GM19452 (cell line): ENCODE results near the gene YARS1.

Experiments used
- ATAC-seq: cut with Tn5 transposase; IDR thresholded peaks from one replicate; pipeline ENCODE4 v1.9.1; 2021; ENCODE audit not compliant: unreplicated experiment

The YARS1 gene

DNA sequence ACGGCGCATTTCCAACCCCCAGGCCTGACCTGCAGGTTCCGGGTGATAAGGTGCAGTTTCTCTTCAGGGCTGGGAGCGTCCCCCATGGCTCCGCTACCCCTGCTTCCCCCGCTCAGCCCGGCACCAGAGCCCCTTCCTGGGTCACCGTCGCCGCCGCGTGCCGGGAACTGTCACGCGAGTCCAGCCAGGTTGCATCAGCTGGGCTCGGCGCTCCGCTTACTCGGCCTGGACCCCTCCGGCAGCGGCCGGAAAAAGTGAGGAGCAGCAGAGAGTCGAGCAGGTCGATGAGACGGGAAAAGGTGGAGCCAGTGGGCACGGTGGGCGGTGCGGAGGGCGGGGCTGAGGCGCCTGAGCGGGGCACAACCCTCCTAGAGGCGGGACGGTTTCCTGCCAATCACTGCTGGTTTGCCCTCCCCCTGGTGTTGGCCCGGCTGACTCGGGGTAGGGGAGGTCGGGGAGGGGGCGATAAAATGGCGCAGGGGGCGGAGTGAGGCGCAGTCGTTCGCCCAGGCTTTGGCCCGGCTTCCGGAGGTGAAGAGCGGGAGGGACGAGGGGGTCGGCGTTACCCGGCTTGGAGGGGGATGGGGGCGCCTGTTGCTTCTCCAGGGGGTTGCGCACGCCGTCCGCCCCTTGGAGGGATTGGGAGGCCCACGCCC, at the start of gene YARS1, which contains the start of gene S100PBP:
Gene YARS1, minus strand, starts transcription at position 200 of the 656 bp plus-strand sequence. Its CDS starts 114 bp downstream, at position 86.
Gene S100PBP, plus strand, starts transcription at position 495 of the 656 bp plus-strand sequence. CDS start 8,447 bp downstream, outside the sequence.
- ATAC-seq = peak; percentile 79

DNA sequence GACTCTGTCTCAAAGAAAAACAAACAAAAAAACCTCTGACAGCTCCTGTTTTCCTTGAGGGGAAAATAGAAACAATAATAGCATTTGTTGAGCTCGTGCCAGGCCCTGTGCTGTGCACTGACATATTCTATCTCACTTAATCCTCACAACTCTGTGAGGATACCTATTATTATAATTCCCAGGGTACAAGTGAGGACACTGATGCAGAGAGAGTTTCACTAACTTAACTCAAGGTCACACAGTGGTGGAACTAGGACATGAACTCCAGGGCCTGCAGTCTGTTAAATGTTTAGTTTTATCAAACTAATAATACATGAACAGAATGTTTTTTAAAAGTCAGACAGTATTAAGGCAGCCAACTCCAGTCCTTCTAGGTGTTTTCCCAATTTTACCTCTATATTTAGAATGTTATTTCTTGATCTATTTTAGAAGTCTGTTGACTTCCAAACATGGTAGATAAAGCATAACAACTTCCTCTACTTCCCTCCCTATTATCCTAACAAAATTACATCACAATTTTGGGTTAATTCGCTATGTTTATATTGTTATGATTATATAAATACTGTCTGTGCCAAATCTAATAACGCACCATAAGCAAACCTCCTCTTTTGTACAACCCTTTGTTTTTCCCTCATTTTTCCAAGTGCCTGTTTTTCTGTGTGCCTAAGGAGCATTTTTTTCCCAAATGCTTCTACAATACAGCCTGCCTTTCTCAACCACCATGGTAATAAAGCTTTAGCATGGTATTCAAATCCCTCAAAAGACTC, 48.7 kb upstream of the YARS1 start:
- ATAC-seq = no peak

DNA sequence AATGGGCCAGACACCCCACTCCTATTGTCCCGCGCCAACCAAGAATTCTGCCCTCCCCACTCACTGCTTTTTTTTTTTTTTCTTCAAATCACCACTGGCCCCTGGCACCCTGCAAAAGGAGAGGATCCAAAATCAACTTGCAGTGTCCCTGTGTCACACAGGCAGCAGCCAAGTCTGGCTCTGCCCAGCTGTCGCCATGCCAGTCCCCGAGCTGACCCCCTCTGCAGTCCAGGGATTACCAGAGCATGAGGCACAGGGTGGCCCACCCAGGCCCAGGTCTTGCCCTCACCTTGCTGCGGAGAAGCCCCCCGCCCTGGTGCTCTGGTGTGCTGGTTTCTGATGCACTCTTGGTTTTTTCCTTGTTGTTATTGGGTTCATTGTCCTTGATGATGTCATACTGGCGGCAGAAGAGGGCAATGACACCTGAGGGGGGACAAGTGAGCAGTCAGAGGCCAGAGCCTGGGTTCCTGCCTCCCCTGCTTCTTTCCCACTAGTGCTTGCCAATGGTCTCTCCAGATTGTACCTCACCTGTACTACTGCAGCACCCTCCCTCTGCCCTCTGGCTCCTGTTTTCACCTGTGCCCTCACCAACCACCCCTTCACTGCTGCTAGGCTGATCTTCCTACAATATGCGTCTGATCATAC, 47.3 kb upstream of the YARS1 start:
- no peak for ATAC-seq

DNA sequence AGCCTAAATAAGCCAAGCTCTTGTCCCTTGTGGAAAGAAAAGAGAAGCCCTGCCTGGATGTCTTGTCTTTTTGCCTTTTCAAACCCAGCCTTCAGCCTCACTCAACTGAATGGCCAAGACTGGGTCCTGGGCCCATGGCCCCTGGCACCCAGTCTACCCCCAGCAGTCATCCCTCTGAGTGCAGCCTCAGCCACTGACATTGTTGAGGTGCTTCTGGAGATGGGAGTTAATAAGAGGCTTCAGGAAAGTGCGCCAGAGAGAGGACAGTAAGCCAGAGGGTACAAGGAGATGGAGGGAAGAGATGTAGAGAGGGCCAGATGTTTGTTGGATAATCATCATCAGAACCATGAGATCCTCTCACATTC, 46.7 kb upstream of the YARS1 start:
- no peak for ATAC-seq

DNA sequence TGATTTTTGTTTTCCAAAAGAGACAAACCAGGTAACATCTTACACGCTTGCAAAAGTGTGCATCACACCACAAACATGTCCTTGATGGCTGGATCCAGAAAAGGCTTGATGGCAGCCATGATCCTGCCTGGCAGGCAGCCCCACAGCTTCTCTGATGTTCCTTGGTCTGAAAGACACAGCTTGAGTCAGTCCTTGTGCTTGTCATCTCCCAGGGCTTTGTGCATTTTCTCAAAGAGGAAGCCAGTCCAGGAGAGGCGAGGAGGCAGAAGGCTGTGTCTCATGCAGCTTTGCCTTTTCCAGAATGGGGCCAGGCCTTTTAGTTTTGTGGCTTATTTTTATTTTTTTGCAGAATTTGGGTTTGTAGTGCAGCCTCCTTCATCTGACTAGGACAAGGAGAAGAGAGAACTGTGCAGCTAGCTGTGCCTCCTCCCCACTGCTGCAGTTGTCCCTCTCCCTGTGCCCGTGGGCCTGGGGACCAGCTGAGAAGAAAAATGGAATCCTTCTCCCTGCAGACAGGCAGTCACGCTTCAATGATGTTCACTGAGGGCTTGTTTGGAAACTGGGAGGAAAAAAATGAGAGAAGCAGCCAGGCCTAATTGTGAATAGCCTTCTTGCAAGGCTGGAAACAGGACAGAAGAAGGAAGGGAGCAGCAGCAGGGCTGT, 46.2 kb upstream of the YARS1 start:
- no peak for ATAC-seq

DNA sequence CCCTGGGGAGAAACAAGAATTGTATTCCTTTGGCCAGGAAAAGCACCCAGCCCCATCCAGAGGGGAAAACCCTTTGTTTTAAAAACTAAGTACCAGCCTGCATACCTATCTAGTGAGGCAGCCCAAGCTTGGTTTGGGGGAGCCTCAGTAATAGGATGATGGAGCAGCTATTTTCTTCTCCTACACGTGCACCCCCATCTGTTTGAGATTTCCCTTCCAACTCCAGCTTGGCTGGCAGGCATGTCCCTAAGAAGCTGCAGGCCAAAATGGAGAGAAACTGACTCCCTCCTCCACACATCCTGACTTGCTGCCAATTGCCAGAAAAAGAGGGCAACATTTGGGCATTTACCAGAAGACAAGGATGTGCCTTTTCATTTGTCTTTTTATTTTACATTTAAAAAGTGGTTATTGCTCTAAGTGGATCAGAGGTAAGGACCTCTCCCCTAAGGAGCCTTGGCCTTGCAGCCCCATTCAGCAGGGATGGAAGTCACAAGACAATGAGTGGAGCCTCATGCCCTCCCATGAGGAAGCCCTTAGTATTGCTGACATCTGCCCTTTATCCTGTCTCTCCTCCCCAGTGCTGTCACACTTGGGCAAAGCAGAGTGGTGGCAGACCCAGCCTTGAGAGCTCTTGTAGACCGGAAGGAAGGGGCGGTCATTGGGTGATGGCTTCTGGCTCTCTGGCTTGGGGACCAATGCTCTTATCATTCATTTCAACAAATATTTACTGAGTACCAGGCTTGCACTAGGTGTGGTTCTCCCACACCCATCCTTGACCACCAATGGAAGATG, 44.9 kb upstream of the YARS1 start:
- no peak for ATAC-seq

DNA sequence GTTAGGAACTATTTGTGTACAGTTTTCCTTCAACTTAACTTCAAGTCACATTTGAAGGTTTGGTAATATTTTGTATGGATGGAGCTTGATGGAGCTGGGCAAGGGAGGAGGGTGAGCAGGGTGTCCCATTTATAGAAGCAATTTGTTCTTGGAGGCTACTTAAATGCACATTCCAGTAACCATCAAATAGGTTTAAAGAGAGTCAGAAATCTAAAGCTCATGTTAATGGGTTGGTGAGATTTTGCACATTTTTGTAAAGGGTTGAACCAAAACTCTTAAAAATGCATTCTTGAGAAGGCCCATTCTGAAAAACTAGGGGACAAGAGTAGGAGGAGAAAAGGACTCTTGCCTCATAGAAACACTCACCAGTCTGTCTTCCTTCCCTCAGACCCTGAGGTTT, 43.4 kb upstream of the YARS1 start:
- no peak for ATAC-seq

DNA sequence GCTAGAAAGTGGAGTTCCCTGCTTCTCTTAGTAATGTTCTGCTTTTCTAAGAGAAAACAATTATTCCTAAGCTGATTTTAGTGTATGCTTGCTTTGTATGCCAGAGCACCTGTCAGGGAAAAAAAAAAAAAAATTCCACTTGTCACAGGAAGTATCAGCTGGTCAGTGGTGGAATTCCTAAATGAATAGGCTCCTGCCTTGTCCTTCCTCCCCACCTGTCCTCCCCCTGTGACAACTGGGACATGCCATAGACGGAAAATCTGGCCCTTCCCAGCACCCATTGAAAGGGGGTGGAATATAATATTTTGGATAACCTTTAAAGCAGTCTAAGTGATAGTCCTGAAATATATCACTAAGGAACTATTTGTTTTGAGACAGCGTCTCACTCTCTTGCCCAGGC, 42.8 kb upstream of the YARS1 start:
- ATAC-seq = no peak

DNA sequence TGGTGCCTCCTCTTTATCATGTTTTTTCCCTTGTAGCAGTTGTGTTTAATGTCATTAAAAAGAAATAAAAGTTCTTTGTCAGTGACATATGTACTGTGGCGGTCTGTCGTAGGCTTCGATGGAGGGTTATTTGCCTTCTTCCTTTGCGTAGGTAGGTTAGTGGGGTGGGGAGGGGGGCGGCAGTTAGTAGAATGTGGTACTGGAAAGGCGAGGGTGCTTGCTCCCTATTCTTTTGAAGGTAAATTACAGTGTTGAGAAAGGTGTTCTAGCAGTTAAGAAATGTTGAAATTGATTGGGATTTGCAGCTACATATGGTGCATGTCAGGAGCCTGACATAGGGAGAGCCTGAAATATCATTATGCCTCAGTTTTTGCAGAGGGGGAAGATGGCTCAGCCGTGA, 41.6 kb upstream of the YARS1 start:
- ATAC-seq = no peak

DNA sequence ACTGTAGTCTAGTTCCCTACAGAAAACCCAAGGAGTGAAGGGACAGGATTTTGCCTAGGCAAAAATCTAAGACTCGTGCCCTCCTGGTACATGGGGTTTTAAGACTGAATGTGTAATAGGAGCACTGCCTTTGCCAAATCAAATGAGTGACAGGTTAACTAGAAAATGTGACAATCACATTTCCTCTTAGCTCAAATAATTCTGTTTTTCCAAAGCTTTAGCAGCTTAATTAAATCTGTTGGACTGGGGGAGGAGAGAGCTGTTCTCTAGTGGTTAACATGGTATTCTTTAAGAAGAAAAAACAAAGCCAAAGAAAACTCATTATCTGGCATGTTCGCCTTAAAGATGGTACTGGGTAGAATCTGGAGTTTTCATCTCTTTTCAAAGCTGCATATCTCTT, 41.0 kb upstream of the YARS1 start:
- no peak for ATAC-seq

DNA sequence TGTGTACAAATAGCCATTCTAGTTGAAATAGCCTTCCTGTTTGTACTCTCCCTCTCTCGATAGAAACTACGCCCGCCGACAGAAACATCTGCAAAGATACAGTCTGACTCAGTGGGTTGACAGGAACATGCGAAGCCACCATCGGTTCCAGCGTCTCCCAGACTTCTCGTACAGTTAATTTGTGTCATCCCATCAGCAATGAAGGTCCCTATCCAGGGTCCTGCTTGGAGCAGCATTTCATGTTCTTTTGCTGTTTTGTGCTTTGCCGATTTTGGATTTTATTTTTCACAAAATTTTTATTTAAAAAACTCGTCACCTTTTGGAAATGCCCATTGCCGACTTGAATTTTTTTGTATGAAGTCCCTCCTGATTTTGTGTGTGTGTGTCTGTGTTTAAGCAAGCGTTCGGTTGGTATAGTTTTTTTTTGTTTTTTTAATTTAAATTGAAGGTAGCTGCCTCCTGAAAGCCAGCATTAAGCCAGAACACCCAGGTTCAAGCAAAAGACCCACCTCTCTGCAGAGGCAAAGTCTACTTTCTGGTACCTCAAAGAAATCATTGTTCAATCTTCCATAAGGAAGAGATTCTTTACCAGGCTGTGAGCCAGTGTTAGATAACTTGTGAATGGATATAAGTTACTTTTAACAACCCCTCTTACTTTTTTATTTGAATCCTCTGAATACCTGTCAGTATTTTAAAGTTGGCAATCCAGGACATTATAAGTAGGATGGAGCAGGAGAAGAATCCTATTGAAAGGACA, 38.9 kb upstream of the YARS1 start:
- no peak for ATAC-seq

DNA sequence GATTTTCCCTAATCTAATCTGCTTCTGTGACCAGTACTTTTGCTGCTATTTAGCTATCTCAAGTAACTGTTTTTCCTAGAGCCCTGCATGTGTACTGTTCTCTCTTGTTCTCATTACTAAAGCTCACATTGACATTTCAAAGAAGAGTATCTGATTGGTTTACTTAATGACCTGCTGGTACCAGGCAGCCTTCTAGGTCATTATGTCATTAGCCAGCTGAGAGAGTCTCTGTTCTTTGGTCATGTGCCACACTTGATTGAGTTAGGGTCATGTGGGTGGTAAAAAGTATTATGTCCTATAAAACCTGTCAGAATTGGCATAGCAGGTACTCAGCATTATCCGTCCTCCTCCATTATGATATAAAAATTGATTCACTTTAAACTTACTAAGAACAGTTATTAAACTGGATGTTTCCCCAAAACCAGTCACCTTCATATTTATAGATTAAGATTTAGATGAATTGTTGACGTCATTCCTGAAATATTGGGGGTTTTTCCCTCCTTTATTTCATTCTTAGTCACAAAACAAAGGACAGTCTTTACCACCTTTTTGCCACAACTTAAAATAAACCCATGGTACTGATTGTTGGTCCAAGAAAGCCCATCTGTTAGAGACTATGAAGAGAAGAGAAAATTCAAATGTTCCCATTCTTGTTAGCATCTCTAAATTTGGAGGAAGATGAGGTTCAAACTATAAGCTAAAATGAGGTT, 31.4 kb upstream of the YARS1 start:
- ATAC-seq = no peak

DNA sequence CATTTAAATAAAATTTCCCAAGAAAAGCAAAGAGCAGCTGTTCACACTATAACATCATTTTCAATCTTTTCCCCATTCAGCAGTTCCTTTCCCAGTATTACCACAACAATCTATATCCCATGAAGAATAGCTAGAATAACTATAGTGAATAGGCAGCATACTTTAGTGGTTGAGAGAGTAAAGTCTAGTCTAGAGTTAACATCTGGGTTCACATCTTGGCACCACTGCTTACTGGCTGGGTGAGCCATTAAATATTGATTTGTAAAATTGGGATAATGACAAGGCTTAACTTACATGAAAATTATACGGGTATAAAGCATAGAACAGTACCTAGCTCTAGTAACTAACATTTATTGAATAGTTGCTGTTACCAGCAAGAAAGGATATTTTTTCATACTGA, 14.7 kb upstream of the YARS1 start:
- ATAC-seq = no peak

DNA sequence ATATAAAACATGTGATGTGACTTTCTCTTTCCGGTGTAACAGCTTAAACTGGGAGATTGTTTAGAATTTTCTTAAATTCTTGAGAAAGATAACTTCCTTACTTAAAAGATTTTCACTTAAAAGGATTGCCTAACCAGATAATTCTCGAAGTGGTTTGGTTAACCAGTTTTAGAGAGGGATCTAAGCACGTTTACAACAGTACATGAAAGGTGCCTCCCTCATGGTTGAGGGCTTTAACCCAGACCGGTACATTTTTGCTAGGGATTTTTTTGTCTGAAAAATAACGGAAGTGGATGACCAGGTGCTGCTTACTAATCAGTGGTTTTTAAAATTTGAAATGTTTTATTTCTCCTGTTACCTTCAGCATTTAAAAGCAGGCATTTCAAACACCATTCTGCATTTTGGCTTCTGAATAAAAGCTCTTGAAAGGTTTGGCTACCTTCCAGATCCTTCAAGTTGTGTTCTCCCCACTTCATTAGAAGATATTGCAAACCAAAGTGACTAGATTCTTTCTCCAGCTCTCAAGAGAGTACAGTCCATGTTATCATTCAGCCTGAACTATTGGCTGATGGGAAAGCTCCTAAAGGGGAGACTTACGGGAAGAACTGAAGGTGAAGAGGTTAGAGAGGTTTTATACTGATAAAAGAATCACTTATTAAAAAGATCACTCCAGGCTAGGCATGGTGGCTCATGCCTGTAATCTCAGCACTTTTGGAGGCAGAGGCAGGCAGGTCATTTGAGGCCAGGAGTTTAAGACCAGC, 13.1 kb upstream of the YARS1 start:
- ATAC-seq = no peak

DNA sequence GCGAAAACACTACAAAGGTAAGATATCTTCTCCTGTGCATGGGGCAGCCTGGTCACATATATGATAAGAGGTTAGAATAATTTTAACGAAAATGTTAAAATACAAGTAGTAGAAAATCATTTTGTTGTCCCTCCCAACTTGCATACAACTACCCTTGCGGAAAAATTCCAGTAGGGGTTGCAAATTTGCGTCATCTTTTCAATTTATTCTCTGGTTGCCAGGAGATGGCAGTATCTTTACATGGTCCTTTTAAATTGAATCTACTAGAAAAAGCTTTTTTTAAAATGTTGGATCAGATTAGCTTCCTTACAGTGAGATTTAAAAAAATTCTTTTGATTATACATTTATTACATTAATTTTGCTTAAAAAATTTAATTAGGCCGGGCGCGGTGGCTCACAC, 11.2 kb upstream of the YARS1 start:
- ATAC-seq = no peak

DNA sequence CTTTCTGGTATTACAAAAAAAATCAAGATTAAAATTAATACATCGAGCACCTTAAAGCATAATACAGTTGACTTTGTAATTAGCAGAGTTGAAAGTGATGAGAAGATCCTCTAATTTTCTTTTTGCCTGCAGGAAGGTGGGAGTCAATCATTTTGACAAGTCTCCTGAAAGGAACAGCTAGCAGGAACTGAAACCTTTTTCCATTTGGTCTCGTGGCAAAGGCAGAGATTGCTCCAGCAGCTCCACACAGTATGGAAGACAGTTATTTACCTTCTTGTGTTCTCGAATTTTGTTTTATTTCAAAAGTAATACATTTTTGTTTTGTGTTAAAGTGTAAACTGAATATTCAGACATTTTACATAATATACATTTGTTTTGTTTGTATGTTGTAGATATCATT, 8.0 kb upstream of the YARS1 start:
- no peak for ATAC-seq

DNA sequence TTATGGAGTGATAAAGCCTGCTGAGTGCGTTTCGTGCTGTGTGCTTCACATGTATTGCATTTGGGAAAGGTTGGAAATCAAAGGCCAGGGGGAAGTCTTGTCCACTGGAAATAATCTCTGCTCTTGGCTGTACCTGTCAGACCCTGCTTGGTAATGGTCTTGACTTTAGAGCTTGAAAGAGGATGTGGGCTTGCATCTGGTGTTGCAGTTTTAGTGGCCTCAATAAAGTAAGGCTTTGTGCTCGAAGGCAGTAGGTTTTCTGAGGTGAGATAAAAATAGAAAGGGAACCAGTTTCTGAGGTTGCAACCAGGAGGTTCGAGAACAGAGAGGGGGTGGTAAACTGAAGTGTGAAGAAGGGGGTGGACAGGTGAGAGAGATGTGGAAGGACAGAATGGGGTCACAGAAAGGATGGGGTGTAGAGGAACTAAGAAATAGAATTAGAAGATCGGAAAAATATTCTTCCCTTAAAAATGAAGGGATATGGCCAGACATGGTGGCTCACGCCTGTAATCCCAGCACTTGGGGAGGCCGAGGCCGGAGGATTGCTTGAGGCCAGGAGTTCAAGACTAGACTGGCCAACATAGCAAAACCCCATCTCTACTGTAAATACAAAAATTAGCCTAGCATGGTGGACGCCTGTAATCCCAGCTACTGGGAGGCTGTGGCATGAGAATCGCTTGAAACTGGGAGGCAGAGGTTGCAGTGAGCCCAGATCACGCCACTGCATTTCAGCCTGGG, 1.8 kb upstream of the YARS1 start:
- peak; percentile 39 for ATAC-seq
